Trophoblast cell (in vitro differentiated cells and primary cell): Measurements from ENCODE around the gene CACNA2D1.

ENCODE experiments used
- DNase-seq, 2 donors: peaks; one replicate each; pipeline ENCODE4 v3.0.0-alpha.2; 2016
- H2AFZ ChIP-seq: 2 replicates; pipeline ENCODE4 v1.6.1; 2013; ENCODE audit warnings: low read length, moderate library complexity, mild to moderate bottlenecking; ENCODE audit not compliant: insufficient read depth, poor library complexity
- H2AK5ac ChIP-seq: 2 replicates; pipeline ENCODE4 v1.6.1; 2013; ENCODE audit warnings: mild to moderate bottlenecking, low read length
- H2BK120ac ChIP-seq: 2 replicates; pipeline ENCODE4 v1.6.1; 2013; ENCODE audit warnings: low read length, mild to moderate bottlenecking, moderate library complexity; ENCODE audit not compliant: insufficient read depth, poor library complexity
- H2BK12ac ChIP-seq: 2 replicates; pipeline ENCODE4 v1.6.1; 2013; ENCODE audit warnings: mild to moderate bottlenecking, low read length, moderate library complexity
- H2BK5ac ChIP-seq: 2 replicates; pipeline ENCODE4 v1.6.1; 2013; ENCODE audit warnings: low read length, low read depth, moderate library complexity, mild to moderate bottlenecking; ENCODE audit not compliant: poor library complexity
- H3K14ac ChIP-seq: 2 replicates; pipeline ENCODE4 v1.6.1; 2013; ENCODE audit warnings: mild to moderate bottlenecking, low read length
- H3K18ac ChIP-seq: 2 replicates; pipeline ENCODE4 v1.6.1; 2013; ENCODE audit warnings: mild to moderate bottlenecking, low read length
- H3K23ac ChIP-seq: 2 replicates; pipeline ENCODE4 v1.6.1; 2013; ENCODE audit warnings: low read length
- H3K27ac ChIP-seq: 2 replicates; pipeline ENCODE4 v1.5.1; 2013; ENCODE audit warnings: low read depth, mild to moderate bottlenecking, inconsistent platforms, low read length, moderate library complexity
- H3K27me3 ChIP-seq: 2 replicates; pipeline ENCODE4 v1.6.1; 2013; ENCODE audit warnings: inconsistent platforms, mild to moderate bottlenecking, low read length, moderate library complexity; ENCODE audit not compliant: insufficient read depth
- H3K36me3 ChIP-seq, 2 experiments: 1 replicate in 1 of 2; 2 replicates in 1 of 2; pipeline ENCODE4 v1.6.1; 2013; ENCODE audit warnings: low read length in 2 of 2, mild to moderate bottlenecking in 2 of 2, moderate library complexity in 1 of 2; ENCODE audit not compliant: insufficient read depth in 2 of 2, control insufficient read depth in 1 of 2
- H3K4ac ChIP-seq: 2 replicates; pipeline ENCODE4 v1.6.1; 2013; ENCODE audit warnings: low read depth, mild to moderate bottlenecking, low read length, moderate library complexity
- H3K4me1 ChIP-seq, 2 experiments: 1 replicate in 1 of 2; 2 replicates in 1 of 2; pipeline ENCODE4 v1.6.1; 2013; ENCODE audit warnings: low read length in 2 of 2, mild to moderate bottlenecking in 2 of 2, moderate library complexity in 1 of 2; ENCODE audit not compliant: insufficient read depth in 2 of 2, control insufficient read depth in 1 of 2
- H3K4me2 ChIP-seq: 2 replicates; pipeline ENCODE4 v1.6.1; 2013; ENCODE audit warnings: inconsistent platforms, mild to moderate bottlenecking, low read length, moderate library complexity
- H3K4me3 ChIP-seq: 2 replicates; pipeline ENCODE4 v1.5.1; 2013; ENCODE audit warnings: mild to moderate bottlenecking, low read depth, low read length, inconsistent platforms
- H3K79me1 ChIP-seq: one replicate; pipeline ENCODE4 v1.6.1; 2013; ENCODE audit warnings: low read length
- H3K79me2 ChIP-seq: 2 replicates; pipeline ENCODE4 v1.6.1; 2013; ENCODE audit warnings: low read length, mild to moderate bottlenecking; ENCODE audit not compliant: control insufficient read depth, insufficient read depth, poor library complexity
- H3K9ac ChIP-seq: 2 replicates; pipeline ENCODE4 v1.6.1; 2013; ENCODE audit warnings: mild to moderate bottlenecking, low read length
- H3K9me3 ChIP-seq: 2 replicates; pipeline ENCODE4 v1.6.1; 2013; ENCODE audit warnings: low read depth, mild to moderate bottlenecking, control low read depth, inconsistent platforms, low read length; ENCODE audit not compliant: insufficient read depth
- H4K12ac ChIP-seq: 2 replicates; pipeline ENCODE4 v1.6.1; 2013; ENCODE audit warnings: low read depth, mild to moderate bottlenecking, low read length, moderate library complexity
- H4K8ac ChIP-seq: 2 replicates; pipeline ENCODE4 v1.6.1; 2013; ENCODE audit warnings: low read depth, mild to moderate bottlenecking, low read length, moderate library complexity
- H4K91ac ChIP-seq: one replicate; pipeline ENCODE4 v1.6.1; 2013; ENCODE audit warnings: low read depth, mild to moderate bottlenecking, low read length, moderate library complexity
- WGBS: extraction: QIAGEN DNeasy Blood & Tissue Kit; methylation state at CpG from one replicate; pipeline ENCODE4 v1.1.7; 2013; ENCODE audit warnings: missing lambda C conversion rate; ENCODE audit not compliant: insufficient read length, insufficient coverage; ENCODE audit errors: extremely low coverage; 5-methylcytosine and 5-hydroxymethylcytosine counted together

The CACNA2D1 gene

DNA sequence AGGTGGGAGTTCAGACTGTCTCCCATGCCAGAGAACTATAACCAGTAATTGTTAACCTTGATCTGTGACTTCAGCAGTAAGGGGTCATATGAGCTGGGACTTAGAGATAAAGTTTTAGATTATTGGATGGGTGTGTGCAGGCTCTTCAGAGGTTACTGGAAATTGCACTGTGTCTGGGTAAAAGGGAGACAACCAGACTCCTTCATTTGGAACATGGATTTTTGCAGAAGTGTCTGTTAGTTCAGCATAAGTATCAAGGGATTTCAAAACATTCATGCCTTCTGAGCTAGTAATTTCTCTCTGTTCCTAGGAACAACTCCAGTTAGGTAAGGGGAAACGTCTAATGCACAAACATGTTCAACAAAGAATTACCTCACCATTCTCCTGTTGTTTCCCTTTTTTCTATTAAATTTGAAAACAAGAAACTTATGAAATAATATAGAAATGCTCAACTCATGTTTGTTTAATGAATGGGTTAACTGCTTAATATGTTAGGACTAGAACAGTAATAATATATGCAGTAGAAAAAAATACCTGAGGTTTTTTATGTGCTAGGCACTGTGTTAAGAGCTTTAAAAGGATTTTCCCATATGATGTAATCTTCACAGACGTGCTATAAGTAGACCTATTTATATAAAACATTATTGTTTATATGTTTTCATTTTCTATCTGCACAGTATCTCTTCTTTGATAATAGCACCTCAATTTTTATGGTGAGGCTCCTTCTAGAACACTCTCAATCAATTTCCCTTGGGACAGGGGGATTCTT is 233.0 kb downstream of the CACNA2D1 start:
- DNase-seq, result no peak

DNA sequence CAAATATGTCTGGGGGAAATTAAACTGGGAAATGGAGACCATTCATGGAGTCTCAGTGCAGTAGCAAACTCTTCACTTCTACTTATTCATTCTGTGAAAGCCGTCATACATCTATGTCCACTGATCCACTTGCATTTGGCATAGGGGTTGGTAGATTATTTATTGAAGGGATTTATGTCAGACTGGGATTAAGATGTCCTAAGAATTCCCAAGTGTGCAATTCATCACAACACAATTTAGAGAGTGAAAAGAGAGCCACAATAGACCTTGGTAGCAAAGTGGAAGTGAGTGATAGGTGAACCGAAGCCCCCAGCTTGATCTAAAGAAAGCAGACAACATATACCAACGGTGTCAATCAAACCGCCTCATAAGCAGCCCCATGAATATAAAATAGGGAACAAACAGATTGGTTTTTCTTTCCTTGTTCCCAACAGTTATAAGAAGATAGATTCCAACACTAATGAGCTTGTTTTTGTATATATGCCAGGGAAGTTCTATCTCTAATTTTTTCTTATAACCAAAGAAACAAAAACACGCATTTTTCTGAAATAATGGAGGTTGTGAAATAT is 234.3 kb downstream of the CACNA2D1 start:
- Histone ChIP-seq H3K79me2 (no peaks in the 10 kb centered on the region), H2BK120ac (no peak overlapping the region), H3K9ac (no peak overlapping the region), H3K4ac (no peak overlapping the region), H3K9me3 (peaks cover 2% of the 10 kb centered on the region), H3K27me3 (no peaks in the 10 kb centered on the region), H2AFZ (no peak overlapping the region), H3K14ac (no peak overlapping the region), H3K4me2 (no peak overlapping the region), H2BK12ac (no peak overlapping the region), H3K36me3 (no peaks in the 10 kb centered on the region), H3K4me1 (peaks cover 3 to 4% of the 10 kb centered on the region in 2 experiments), H3K4me3 (no peak overlapping the region), H4K8ac (no peak overlapping the region), H3K18ac (no peak overlapping the region), H4K12ac (no peak overlapping the region), H3K27ac (no peak overlapping the region), H2AK5ac (no peak overlapping the region), H3K79me1 (no peaks in the 10 kb centered on the region), H4K91ac (no peak overlapping the region), H2BK5ac (no peak overlapping the region), H3K23ac (no peak overlapping the region)
- no peak for DNase-seq
- WGBS, result no CpG with 5 or more reads among the region's 5 CpGs

More for the DNA sequence above, 233.0 kb downstream of the CACNA2D1 start:
- no peak overlapping the region for H2AK5ac ChIP-seq
- H3K79me1 ChIP-seq, result no peaks in the 10 kb centered on the region
- H2BK12ac ChIP-seq, result no peak overlapping the region
- no CpG with 5 or more reads among the region's 2 CpGs for WGBS
- no peaks in the 10 kb centered on the region for H3K79me2 ChIP-seq
- H3K4me2 ChIP-seq, result no peak overlapping the region
- H3K9ac ChIP-seq, result no peak overlapping the region
- no peak overlapping the region for H2BK120ac ChIP-seq
- H3K27me3 ChIP-seq, result no peaks in the 10 kb centered on the region
- H3K4me1 ChIP-seq, result no peaks in the 10 kb centered on the region
- H3K36me3 ChIP-seq, result no peaks in the 10 kb centered on the region
- H3K4me3 ChIP-seq, result no peak overlapping the region
- H2AFZ ChIP-seq, result no peak overlapping the region
- H3K27ac ChIP-seq, result no peak overlapping the region
- H4K8ac ChIP-seq, result no peak overlapping the region
- H3K23ac ChIP-seq, result no peak overlapping the region
- H4K91ac ChIP-seq, result no peak overlapping the region
- H3K18ac ChIP-seq, result no peak overlapping the region
- H4K12ac ChIP-seq, result no peak overlapping the region
- no peak overlapping the region for H3K14ac ChIP-seq
- H2BK5ac ChIP-seq, result no peak overlapping the region
- no peak overlapping the region for H3K4ac ChIP-seq
- no peaks in the 10 kb centered on the region for H3K9me3 ChIP-seq

DNA sequence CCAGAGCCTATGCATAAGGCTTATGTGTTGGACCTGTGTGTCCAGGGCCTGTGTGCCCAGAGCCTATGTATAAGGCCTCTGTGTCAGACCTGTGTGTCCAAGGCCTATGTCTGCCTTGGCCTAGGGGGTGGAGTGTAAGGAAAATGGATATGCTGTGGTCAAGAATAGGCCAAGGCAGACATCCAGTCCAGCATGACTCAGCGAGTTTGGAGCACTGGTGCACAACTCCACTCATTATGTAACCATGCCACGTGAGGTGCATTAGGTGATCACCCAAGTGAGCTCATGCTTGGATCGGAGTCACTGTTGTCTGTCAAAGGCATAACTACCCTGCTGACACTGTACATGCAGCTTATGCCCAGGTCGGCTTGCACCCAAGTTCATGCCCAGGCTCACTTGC is 238.9 kb downstream of the CACNA2D1 start:
- H4K91ac ChIP-seq, result no peak overlapping the region
- H3K9ac ChIP-seq, result peak overlapping the region; percentile 33
- H2AFZ ChIP-seq, result no peak overlapping the region
- peak overlapping the region; percentile 40 for H3K18ac ChIP-seq
- no peak overlapping the region for H4K12ac ChIP-seq
- no peak overlapping the region for H2AK5ac ChIP-seq
- no CpG with 5 or more reads among the region's 4 CpGs for WGBS
- peak overlapping the region; percentile 25 for H4K8ac ChIP-seq
- no peak overlapping the region for H2BK12ac ChIP-seq
- peak overlapping the region; percentile 49 for H3K4me3 ChIP-seq
- no peak overlapping the region for H3K14ac ChIP-seq
- no peaks in the 10 kb centered on the region for H3K79me2 ChIP-seq
- peaks cover 6% of the 10 kb centered on the region for H3K9me3 ChIP-seq
- no peak overlapping the region for H3K4me2 ChIP-seq
- H2BK120ac ChIP-seq, result no peak overlapping the region
- no peaks in the 10 kb centered on the region for H3K79me1 ChIP-seq
- H3K4ac ChIP-seq, result no peak overlapping the region
- H3K36me3 ChIP-seq, result no peaks in the 10 kb centered on the region
- H3K27ac ChIP-seq, result no peak overlapping the region
- no peak overlapping the region for H3K23ac ChIP-seq
- DNase-seq, result no peak
- no peak overlapping the region for H2BK5ac ChIP-seq
- H3K4me1 ChIP-seq, result peaks cover 3 to 4% of the 10 kb centered on the region in 2 experiments
- H3K27me3 ChIP-seq, result no peaks in the 10 kb centered on the region

DNA sequence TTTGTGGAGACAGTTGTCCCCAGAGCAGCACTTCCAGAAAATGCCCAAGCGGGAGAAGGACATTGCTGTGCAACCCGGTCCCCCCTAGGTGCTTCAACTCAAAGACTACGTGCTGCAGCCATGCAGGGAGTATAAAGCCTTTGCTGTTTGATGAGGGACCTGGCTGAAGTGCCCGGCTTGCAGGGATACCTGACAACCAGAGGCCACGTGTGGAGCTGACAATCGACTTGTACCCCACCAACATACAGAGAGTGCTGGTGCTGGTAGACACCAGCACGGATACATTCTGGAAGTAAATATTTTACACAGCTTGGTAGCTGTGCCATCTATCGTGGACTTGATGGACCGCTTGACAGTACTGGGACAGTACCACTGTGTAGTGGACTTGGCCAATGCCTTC is 240.6 kb downstream of the CACNA2D1 start:
- H4K12ac ChIP-seq, result no peak overlapping the region
- no peak for DNase-seq
- H3K4me1 ChIP-seq, result peaks cover 3 to 4% of the 10 kb centered on the region in 2 experiments
- no peak overlapping the region for H3K4me2 ChIP-seq
- no peak overlapping the region for H4K91ac ChIP-seq
- WGBS, result no CpG with 5 or more reads among the region's 9 CpGs
- no peak overlapping the region for H3K18ac ChIP-seq
- H3K4me3 ChIP-seq, result no peak overlapping the region
- H2AK5ac ChIP-seq, result no peak overlapping the region
- no peaks in the 10 kb centered on the region for H3K79me2 ChIP-seq
- H3K14ac ChIP-seq, result no peak overlapping the region
- peaks cover 6% of the 10 kb centered on the region for H3K9me3 ChIP-seq
- no peak overlapping the region for H3K9ac ChIP-seq
- no peak overlapping the region for H2BK120ac ChIP-seq
- no peak overlapping the region for H4K8ac ChIP-seq
- no peak overlapping the region for H3K27ac ChIP-seq
- H2BK5ac ChIP-seq, result no peak overlapping the region
- H3K27me3 ChIP-seq, result no peaks in the 10 kb centered on the region
- H3K23ac ChIP-seq, result no peak overlapping the region
- no peak overlapping the region for H3K4ac ChIP-seq
- H3K79me1 ChIP-seq, result no peaks in the 10 kb centered on the region
- H3K36me3 ChIP-seq, result no peaks in the 10 kb centered on the region
- H2AFZ ChIP-seq, result no peak overlapping the region
- no peak overlapping the region for H2BK12ac ChIP-seq
